Measurements from ENCODE around the gene RBM39. TPM values are rescaled to one million over a fixed set of nuclear protein-coding genes. Genes with fewer than 3 reads are reported as not detected.
"Not testable (repeated sequence)": the region's sequence is repeated elsewhere in the genome, so short reads cannot be mapped to it uniquely, and the experiment has no call there.

RBM39 gene
- 191 TPM for polyA plus RNA-seq

DNA sequence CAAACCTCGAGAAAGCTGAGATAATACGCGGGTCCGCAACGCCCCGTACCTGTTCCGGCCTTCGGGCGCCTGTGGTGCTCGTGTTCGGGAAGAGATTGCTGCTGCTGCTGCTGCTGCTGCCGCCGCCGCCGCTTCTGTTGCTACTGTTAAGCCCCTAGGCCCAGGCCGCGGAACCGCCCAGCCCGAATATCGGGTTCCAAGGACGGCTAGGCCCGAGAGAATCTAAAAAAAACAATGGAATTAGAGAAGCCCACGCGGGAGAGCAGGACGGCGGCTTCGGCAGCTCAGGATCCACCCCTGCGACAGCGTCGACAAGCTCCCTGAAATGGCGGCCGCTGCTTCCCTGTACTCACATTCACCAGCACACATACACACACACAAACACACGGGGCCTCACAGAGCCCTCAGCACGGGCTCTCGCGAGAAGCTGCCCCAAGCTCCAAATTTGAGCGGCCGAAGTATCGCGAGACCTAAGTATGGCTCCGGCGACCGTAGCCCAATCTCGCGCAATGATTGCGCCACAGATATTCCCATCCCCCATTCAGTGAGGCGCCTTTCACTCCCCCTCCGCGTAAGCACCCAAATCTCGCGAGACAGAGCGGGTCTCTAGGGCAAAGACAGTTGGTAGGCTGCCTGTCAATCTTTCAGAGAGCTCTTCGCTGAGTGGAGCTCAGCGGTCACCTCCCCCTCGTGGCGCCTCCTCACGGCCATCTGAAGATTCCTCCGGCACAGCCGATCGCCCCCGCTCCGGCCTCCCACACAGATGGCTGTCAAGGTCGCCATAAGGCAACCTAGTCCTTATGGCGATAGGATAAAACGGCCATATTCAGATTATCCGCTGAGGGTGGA is at the start of gene RBM39:
Gene RBM39 (minus strand): TSS at position 369 of the 849 bp plus-strand sequence. CDS start 1,386 bp downstream, outside the sequence.
- Mint-ChIP-seq H3K4me3 (peak within 1 kb of the TSS; percentile 95 to 100 (median 98)), H3K36me3 (peaks cover 8% of the 10 kb centered on the region), H3K4me1 (peaks cover 30 to 41% (median 34%) of the 10 kb centered on the region in 3 donors), H3K9me3 (peaks cover 0 to 1% (median 0%) of the 10 kb centered on the region in 3 donors), H3K27ac (peak within 1 kb of the TSS; percentile 98 to 100 (median 100)), H3K27me3 (no peaks in the 10 kb centered on the region)

DNA sequence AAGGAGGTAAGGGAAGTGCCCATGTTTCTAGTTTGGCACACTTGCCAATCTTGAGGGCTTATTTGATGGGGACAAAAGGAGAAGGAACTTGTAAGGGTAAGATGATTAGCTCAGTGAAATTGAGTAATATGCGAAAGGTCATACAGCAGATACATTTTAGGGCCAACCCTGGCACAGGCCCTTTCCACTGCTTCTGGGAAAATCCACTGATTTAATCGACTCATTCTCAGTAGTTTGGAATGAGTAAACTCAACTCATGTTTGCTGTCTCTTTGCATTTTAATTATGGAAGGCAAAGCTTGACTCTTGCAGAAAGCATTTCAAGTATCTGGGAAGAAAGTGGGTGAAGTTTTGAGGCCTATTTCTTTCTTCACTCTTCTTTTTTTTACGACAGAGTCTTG is 49.8 kb upstream of the RBM39 start:
- H3K9me3 Mint-ChIP-seq = no peaks in the 10 kb centered on the region
- no peaks in the 10 kb centered on the region for H3K27me3 Mint-ChIP-seq
- peaks cover 17 to 22% (median 20%) of the 10 kb centered on the region in 3 donors for H3K4me1 Mint-ChIP-seq
- peak overlapping the region in 2 of 3 donors; percentile 82 to 84 for H3K27ac Mint-ChIP-seq
- no peak overlapping the region for H3K4me3 Mint-ChIP-seq
- peaks cover 10% of the 10 kb centered on the region for H3K36me3 Mint-ChIP-seq

DNA sequence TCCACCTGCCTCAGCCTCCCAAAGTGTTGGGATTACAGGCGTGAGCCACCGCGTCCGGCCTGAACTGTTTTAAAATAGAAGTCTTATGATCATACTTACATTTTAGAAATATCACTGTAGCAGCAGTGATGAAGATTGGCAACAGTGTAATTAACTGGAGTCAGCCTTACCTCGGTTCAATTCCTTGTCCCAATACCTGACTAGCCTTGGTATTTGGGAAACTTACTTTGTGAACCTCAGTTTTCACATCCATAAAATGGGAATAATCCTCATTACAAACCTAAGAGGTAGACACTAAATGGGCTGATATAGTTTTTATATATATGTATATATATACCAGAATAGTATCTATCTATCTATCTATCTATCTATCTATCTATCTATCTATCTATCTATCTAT is 49.0 kb upstream of the RBM39 start:
- Mint-ChIP-seq H3K27ac (peak overlapping the region in 1 of 3 donors; percentile 82), H3K4me3 (no peak overlapping the region), H3K36me3 (peaks cover 7% of the 10 kb centered on the region), H3K4me1 (peaks cover 10 to 15% (median 14%) of the 10 kb centered on the region in 3 donors), H3K27me3 (no peaks in the 10 kb centered on the region), H3K9me3 (no peaks in the 10 kb centered on the region)

DNA sequence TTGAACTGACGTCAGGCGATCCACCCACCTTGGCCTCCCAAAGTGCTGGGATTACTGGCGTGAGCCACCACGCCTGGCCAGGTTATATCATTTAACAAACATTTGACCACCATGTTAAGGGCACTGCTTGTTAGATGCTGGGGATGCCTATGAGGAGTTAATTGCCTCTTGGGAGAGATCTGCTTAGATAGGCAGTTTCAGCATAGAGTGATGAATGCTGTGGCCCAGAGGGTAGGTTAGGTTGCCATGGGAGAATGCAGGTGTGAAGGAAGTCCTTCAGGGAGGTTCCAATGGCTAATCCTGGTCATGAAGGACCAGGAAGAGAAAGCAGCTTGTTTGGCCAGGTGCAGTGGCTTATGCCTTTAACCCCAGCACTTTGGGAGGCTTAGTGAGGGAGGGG is 46.7 kb upstream of the RBM39 start:
- Mint-ChIP-seq H3K27me3 (no peaks in the 10 kb centered on the region), H3K9me3 (no peaks in the 10 kb centered on the region), H3K27ac (peak overlapping the region in 1 of 3 donors; percentile 72), H3K4me3 (no peak overlapping the region), H3K36me3 (peaks cover 7% of the 10 kb centered on the region), H3K4me1 (peaks cover 4 to 9% (median 9%) of the 10 kb centered on the region in 3 donors)

DNA sequence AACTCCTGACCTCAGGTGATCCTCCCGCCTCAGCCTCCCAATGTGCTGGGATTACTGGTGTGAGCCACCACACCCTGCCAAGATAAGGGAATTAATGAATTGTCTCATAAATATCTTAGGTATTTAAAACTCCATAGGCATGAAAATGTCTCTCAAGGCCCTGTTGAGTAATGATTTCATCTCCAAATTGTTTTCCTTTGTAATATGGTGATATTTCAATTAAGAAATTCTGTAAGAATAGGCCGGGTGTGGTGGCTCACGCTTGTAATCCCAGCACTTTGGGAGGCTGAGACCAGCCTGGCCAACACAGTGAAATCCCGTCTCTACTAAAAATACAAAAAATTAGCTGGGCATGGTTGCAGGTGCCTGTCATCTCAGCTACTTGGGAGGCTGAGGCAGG is 43.5 kb upstream of the RBM39 start:
- not testable (repeated sequence) for H3K9me3 Mint-ChIP-seq, H3K36me3 Mint-ChIP-seq, H3K27ac Mint-ChIP-seq, H3K27me3 Mint-ChIP-seq, H3K4me1 Mint-ChIP-seq, H3K4me3 Mint-ChIP-seq

DNA sequence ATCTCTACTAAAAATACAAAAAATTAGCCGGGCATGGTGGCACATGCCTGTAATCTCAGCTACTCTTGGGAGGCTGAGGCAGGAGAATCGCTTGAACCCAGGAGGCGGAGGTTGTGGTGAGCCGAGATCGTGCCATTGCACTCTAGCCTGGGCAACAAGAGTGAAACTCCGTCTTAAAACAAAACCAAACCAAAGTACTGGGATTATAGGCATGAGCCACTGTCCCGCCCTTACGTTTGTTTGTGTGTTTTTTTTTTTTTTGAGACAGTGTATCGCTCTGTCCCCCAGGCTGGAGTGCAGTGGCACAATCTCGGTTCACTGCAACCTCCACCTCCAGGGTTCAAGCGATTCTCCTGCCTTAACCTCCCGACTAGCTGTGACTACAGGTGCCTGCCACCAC is 41.8 kb upstream of the RBM39 start:
- not testable (repeated sequence) for H3K9me3 Mint-ChIP-seq, H3K4me1 Mint-ChIP-seq, H3K36me3 Mint-ChIP-seq, H3K27ac Mint-ChIP-seq, H3K4me3 Mint-ChIP-seq, H3K27me3 Mint-ChIP-seq

DNA sequence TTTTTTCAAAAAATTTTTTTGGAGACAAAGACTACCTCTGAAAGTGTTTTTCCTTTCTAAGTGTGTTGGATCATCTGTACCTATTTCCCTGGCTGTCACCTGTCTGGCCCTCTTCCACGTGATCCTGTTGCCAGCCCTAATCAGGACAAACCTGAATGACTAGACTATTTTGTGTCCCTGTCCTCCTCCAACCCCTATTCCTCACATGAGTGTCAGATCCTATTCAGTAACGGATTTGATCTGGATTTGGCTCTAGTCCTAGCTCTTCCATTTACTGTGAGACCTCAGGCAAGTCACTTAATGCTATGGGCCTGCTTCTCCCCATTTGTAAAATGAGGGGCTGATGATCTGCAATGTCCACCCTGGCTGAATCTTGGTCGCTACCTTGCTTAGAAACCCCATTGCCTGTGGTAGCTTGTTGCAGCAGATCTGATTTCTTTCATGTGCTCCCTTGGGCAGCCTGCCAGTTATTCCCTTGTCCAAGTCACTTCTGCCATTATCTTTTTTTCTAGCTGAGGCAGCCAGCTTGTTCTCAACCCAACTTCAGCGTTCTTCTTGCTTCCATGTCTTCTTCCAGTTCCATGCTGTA is 34.5 kb upstream of the RBM39 start:
- peak overlapping the region in 3 of 4 donors; percentile 13 to 78 (median 66) for H3K4me3 Mint-ChIP-seq
- H3K9me3 Mint-ChIP-seq = no peaks in the 10 kb centered on the region
- H3K4me1 Mint-ChIP-seq = peaks cover 32 to 52% (median 36%) of the 10 kb centered on the region in 3 donors
- H3K27ac Mint-ChIP-seq = peak overlapping the region; percentile 6 to 95 (median 63)
- H3K36me3 Mint-ChIP-seq = peaks cover 5% of the 10 kb centered on the region
- no peaks in the 10 kb centered on the region for H3K27me3 Mint-ChIP-seq

DNA sequence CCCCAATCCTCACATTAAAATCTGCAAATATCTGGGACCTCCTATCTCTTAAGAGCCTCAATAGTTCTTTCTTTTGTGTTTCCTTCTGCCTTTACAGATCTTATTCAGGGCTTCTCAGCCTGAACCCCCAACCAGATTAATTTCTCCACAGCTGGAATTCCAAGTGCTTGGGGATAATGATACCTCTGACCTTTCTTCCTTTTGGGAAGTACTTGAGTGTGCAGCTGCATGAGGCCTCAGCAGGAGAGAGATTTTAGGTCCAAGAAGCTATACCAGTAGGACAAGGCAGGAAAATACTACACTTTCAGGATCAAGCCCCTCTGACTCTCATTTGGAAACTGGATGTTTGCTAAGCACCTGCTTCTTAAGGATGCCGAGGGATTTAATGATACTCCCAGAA is 32.3 kb upstream of the RBM39 start:
- H3K27ac Mint-ChIP-seq = peak overlapping the region; percentile 60 to 100 (median 96)
- no peaks in the 10 kb centered on the region for H3K9me3 Mint-ChIP-seq
- H3K27me3 Mint-ChIP-seq = no peaks in the 10 kb centered on the region
- H3K4me3 Mint-ChIP-seq = peak overlapping the region; percentile 79 to 92 (median 84)
- H3K4me1 Mint-ChIP-seq = peaks cover 37 to 56% (median 41%) of the 10 kb centered on the region in 3 donors
- H3K36me3 Mint-ChIP-seq = peaks cover 7% of the 10 kb centered on the region

DNA sequence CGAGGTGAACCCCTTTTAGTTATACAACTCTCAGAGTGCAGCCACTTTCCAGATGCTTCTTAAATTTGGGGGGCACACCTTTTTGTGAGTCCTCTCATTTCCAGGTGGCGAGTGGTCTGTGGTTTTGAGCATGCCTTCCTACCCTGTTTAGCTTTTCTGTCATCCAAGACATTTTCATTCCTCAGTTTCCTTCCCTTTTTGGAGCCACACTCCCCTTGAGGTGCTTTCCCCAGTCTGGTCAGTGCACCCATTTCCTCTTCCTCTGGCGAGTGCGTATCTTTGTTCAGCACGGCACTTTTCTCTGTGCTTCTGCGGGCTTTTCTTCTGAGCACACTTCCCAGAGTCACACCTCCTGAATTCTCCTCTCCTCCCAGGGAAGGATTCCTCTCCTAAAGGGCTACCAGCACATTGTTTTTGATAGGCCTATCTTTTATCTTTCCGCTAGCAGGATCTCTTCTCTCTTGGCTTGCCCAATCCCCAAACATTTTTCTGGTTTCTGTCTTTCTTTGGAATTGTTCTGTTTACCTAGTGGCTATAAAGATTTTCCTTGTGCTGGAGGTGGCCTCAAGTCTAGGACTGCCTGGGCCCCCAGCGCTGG is 31.2 kb upstream of the RBM39 start:
- no peaks in the 10 kb centered on the region for H3K9me3 Mint-ChIP-seq
- H3K4me3 Mint-ChIP-seq = peak overlapping the region; percentile 79 to 92 (median 84)
- no peaks in the 10 kb centered on the region for H3K27me3 Mint-ChIP-seq
- H3K27ac Mint-ChIP-seq = peak overlapping the region; percentile 91 to 100 (median 96)
- peaks cover 48 to 65% (median 49%) of the 10 kb centered on the region in 3 donors for H3K4me1 Mint-ChIP-seq
- peaks cover 5% of the 10 kb centered on the region for H3K36me3 Mint-ChIP-seq

DNA sequence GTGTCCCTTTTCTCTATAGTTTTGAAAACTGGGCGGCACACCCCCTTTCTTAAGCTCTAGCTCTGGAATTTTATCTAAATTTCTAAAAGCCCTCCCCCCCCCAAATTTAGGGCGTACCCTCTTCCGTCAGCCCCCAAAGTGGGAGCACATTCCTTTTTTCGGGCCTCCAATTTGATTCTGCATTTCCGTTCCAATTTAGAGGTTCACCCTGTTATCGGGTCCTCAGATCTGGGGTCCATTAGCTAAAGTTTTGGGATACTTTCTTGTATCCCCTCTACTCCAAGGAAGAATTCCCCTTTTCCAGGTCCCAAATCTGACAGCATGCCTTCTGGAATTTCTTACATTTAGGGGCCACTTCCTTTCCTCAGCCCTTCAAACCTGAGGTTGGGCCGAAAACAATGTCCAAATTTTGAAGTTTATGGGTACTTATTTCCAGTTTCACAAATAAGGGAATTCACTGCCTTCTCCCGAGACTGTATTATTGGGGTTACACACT is 30.6 kb upstream of the RBM39 start:
- peaks cover 2% of the 10 kb centered on the region for H3K36me3 Mint-ChIP-seq
- peak overlapping the region; percentile 91 to 100 (median 96) for H3K27ac Mint-ChIP-seq
- no peaks in the 10 kb centered on the region for H3K27me3 Mint-ChIP-seq
- peaks cover 53 to 70% (median 55%) of the 10 kb centered on the region in 3 donors for H3K4me1 Mint-ChIP-seq
- H3K4me3 Mint-ChIP-seq = peak overlapping the region; percentile 79 to 92 (median 84)
- no peaks in the 10 kb centered on the region for H3K9me3 Mint-ChIP-seq

DNA sequence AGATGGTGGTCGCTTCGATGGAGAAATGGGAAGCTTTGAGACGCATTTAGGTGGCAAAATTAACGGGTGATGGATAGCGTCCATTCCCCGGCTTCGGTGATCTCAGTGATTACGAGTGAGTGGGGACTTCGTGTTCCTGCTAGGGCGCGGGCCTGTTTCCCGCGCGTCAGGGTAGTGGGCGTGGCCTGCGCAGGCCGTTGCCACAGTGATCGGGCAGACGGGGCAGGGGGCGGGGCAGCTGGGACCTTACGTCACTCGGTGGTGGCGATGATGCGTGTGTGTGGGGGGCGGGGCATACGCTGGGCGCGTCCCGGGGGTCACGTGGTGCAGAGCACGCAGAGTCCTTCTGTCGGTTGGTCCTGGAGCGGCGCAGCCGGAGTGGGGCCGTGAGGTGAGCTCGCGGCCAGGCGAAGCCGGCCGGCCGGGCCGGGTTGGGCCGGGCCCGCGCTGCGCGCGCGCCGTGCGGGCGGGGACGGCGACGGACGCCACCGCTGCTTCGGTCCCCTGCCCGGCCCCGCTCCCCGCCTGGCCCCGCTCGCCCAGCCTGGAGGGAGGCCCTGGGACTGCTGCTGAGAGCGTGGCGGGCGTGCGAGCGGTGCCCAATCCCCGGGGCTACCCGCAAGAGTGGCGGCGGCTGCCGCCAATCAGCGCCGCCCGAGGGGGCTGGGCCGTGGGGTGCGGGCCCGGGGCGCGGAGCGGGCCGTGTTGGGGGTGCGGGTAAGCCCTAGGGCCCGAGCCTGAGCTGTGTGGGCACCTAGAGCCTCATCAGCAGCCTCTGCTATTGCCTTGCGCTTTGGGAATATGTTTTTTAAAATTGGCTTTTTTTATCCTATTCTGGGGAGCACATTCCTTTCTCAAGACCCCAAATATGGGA is 29.9 kb upstream of the RBM39 start, which contains the start of gene PHF20:
Gene PHF20 (plus strand): TSS at position 327 of the 874 bp plus-strand sequence. CDS start 29,508 bp downstream, outside the sequence.
- Mint-ChIP-seq H3K36me3 (peaks cover 2% of the 10 kb centered on the region), H3K27ac (peak within 1 kb of the TSS; percentile 96 to 100 (median 99)), H3K4me1 (peaks cover 48 to 63% (median 49%) of the 10 kb centered on the region in 3 donors)

DNA sequence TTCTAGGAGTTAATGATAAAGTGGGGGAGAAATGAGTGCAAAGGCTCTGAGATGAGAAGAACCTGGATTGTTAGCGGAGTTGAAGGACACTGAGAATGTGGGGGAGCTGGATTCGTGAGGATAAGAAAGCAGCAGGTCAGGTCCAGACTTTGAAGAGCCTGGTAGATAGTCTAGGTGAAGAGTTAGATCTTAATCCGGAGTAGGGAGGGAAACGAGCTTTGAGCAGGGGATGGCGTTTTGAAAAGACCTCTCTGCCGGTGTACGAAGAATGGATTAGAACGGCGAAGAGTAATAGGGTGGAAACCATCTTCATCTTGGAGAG is 29.3 kb upstream of the RBM39 start:
- Mint-ChIP-seq H3K4me1 (peaks cover 42 to 59% (median 43%) of the 10 kb centered on the region in 3 donors), H3K27me3 (no peaks in the 10 kb centered on the region), H3K9me3 (no peaks in the 10 kb centered on the region), H3K36me3 (peaks cover 2% of the 10 kb centered on the region), H3K4me3 (peak overlapping the region; percentile 71 to 95 (median 86)), H3K27ac (peak overlapping the region; percentile 96 to 100 (median 99))

More for the DNA sequence above, 29.9 kb upstream of the RBM39 start, which contains the start of gene PHF20:
- Mint-ChIP-seq H3K27me3 (no peaks in the 10 kb centered on the region), H3K9me3 (no peaks in the 10 kb centered on the region), H3K4me3 (peak within 1 kb of the TSS; percentile 79 to 95 (median 86))

DNA sequence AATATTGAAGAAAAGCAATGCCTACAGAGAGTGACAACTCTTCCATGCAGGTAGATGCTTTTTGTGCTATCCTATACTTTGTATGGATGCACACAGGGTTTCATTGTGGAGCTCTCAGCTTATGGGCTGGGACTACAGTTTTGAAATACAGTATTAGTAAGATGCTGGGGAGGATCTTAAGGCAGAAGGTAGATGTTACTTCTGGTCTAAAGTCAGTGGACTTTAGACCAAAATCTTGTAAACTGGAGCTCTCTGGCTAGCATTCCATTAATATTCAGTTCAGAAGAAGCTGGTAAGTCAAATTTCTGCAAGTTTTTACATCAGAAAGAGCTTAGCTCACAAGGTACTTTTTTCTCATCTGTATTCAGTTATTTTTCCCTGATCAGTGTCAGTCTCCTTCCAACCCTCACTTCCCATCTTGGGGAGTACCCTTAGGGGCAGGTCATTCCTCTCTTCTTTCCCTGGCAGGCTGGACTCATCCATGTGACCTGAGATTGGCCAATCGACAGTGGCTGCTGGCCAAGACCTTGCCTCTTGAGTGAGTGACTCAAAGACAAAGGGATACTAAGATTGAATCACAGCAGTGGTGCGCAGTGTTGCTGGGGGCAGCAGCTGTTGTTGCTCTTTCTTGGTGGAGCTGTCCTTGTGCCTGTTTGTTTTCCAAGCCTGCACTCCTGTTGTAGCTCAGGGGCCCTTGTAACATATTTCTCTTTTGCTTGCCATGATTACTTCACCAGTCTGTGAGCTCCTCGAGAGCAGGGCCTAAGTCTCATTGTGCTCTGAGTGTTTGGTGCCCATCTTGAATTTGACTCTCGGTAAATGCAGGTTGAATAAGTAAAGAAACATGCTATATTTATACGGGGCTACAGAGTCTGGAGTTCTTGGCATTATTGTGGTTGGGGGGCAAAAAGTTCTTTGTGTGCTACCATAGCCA is 26.9 kb upstream of the RBM39 start:
- Mint-ChIP-seq H3K4me1 (peaks cover 33 to 49% (median 39%) of the 10 kb centered on the region in 3 donors), H3K9me3 (no peaks in the 10 kb centered on the region), H3K36me3 (peaks cover 2% of the 10 kb centered on the region), H3K27me3 (no peaks in the 10 kb centered on the region), H3K4me3 (peak overlapping the region; percentile 26 to 92 (median 86)), H3K27ac (peak overlapping the region; percentile 93 to 99 (median 96))

Measured in IgD-negative memory B cell (primary cell).